HEK293 (cell line): ENCODE measurements around the gene BDKRB1.

Experiments used
- TCF7L2 ChIP-seq: IDR thresholded peaks from 2 replicates; pipeline ENCODE4 v1.6.1; 2011; ENCODE audit warnings: low read depth, mild to moderate bottlenecking, inconsistent platforms, low read length, moderate library complexity, borderline replicate concordance
- YY2 ChIP-seq: fragments of 450-650 bp; formaldehyde crosslinking; IDR thresholded peaks from 2 replicates; pipeline ENCODE4 v1.5.1; 2016; ENCODE audit warnings: missing biosample characterization, missing genetic modification characterization
- ZNF112 ChIP-seq: fragments of 450-650 bp; formaldehyde crosslinking; IDR thresholded peaks from 2 replicates; pipeline ENCODE4 v1.5.0; 2017; ENCODE audit warnings: missing biosample characterization, missing genetic modification characterization
- ZNF155 ChIP-seq: fragments of 450-650 bp; formaldehyde crosslinking; IDR thresholded peaks from 2 replicates; pipeline ENCODE4 v1.5.1; 2016; ENCODE audit warnings: missing biosample characterization, missing genetic modification characterization
- ZNF18 ChIP-seq: fragments of 450-650 bp; formaldehyde crosslinking; IDR thresholded peaks from 2 replicates; pipeline ENCODE4 v1.5.1; 2016; ENCODE audit warnings: missing biosample characterization, missing genetic modification characterization
- ZNF426 ChIP-seq: fragments of 450-650 bp; formaldehyde crosslinking; IDR thresholded peaks from 2 replicates; pipeline ENCODE4 v1.5.1; 2017; ENCODE audit warnings: missing biosample characterization, missing genetic modification characterization, mild to moderate bottlenecking, inconsistent platforms, moderate library complexity
- ZNF629 ChIP-seq: fragments of 450-650 bp; formaldehyde crosslinking; IDR thresholded peaks from 2 replicates; pipeline ENCODE4 v1.5.1; 2017; ENCODE audit warnings: missing biosample characterization, missing genetic modification characterization
- ZNF707 ChIP-seq: fragments of 450-650 bp; formaldehyde crosslinking; IDR thresholded peaks from 2 replicates; pipeline ENCODE4 v1.5.1; 2016; ENCODE audit warnings: missing biosample characterization, missing genetic modification characterization
- TF ChIP-seq, protein P1 (sequence below): fragments of 450-650 bp; formaldehyde crosslinking; IDR thresholded peaks from 2 replicates; pipeline ENCODE4 v1.5.1; 2016; ENCODE audit warnings: missing biosample characterization, missing genetic modification characterization

- no peak for TF ChIP-seq ZNF707 (tag by site-specific recombination)
- no peak for TF ChIP-seq ZNF629 (tag by site-specific recombination)
- TF ChIP-seq, protein P1, sequence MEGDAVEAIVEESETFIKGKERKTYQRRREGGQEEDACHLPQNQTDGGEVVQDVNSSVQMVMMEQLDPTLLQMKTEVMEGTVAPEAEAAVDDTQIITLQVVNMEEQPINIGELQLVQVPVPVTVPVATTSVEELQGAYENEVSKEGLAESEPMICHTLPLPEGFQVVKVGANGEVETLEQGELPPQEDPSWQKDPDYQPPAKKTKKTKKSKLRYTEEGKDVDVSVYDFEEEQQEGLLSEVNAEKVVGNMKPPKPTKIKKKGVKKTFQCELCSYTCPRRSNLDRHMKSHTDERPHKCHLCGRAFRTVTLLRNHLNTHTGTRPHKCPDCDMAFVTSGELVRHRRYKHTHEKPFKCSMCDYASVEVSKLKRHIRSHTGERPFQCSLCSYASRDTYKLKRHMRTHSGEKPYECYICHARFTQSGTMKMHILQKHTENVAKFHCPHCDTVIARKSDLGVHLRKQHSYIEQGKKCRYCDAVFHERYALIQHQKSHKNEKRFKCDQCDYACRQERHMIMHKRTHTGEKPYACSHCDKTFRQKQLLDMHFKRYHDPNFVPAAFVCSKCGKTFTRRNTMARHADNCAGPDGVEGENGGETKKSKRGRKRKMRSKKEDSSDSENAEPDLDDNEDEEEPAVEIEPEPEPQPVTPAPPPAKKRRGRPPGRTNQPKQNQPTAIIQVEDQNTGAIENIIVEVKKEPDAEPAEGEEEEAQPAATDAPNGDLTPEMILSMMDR = no peak
- TF ChIP-seq TCF7L2 = no peak
- TF ChIP-seq ZNF155 (tag by site-specific recombination) = no peak
- TF ChIP-seq YY2 (tag by site-specific recombination) = no peak
- TF ChIP-seq ZNF18 (tag by site-specific recombination) = no peak
- no peak for TF ChIP-seq ZNF112 (tag by site-specific recombination)
- TF ChIP-seq ZNF426 (tag by site-specific recombination) = no peak
Observed at GRCh38 chr14:96249029-96249428, 7.0 kb upstream of the BDKRB1 start.
